ENCODE measurements around the gene NPAS2. TPM values are rescaled to one million over a fixed set of nuclear protein-coding genes. Genes with fewer than 3 reads are reported as not detected.
A peak's percentile ranks its signal among the peaks of the same experiment; 100 is the strongest.

The NPAS2 gene
- polyA plus RNA-seq, 1 donor (not counting 4 experiments of a cell fraction or from before 2014, with no cell fraction given), result 17.7 TPM

GRCh38 chr2:101027852-101028251, 207.9 kb downstream of the NPAS2 start:
- dilution Hi-C loops (cut with MboI; ENCODE audit: extremely low pct_ligation_motif_present, low sequenced_read_pairs), result loop anchor here (25.0 kb wide), 1 partner anchor 184 kb away; no protein-coding TSS in a partner anchor
- Histone ChIP-seq H3K27ac (ENCODE audit: control insufficient read depth, insufficient read depth, low read length) (no peak overlapping the region), H3K9me3 (ENCODE audit: control insufficient read depth, low read depth, low read length) (no peaks in the 10 kb centered on the region), H3K9ac (ENCODE audit: control insufficient read depth, extremely low read depth, insufficient read depth, low read length) (no peak overlapping the region), H3K36me3 (ENCODE audit: control insufficient read depth in 2 of 2, extremely low read depth in 1 of 2, insufficient read depth in 2 of 2, low read length in 2 of 2) (peaks cover 3 to 12% of the 10 kb centered on the region in 2 experiments), H3K4me3 (ENCODE audit: control insufficient read depth in 2 of 3, extremely low read depth in 1 of 3, insufficient read depth in 2 of 3, low read depth in 1 of 3, low read length in 3 of 3) (no peak overlapping the region), H3K79me2 (ENCODE audit: control insufficient read depth, insufficient read depth, low read length) (no peaks in the 10 kb centered on the region), H2AFZ (ENCODE audit: control insufficient read depth, low read length) (no peak overlapping the region), H3K4me1 (ENCODE audit: control insufficient read depth, extremely low read depth, insufficient read depth, low read length) (no peaks in the 10 kb centered on the region), H3K27me3 (ENCODE audit: control insufficient read depth, extremely low read depth, insufficient read depth, low read length) (no peaks in the 10 kb centered on the region), H3K4me2 (ENCODE audit: control insufficient read depth, extremely low read depth, insufficient read depth, low read depth, low read length) (no peak overlapping the region), H4K20me1 (ENCODE audit: control insufficient read depth, extremely low read depth, insufficient read depth, low read length) (no peaks in the 10 kb centered on the region), H3K9me1 (ENCODE audit: control insufficient read depth, extremely low read depth, insufficient read depth, low read length) (no peaks in the 10 kb centered on the region)
- DNase-seq (ENCODE audit: low read depth, low spot score) (no peak), FAIRE-seq (no peak)
- no peak for TF ChIP-seq CTCF (optimal IDR thresholded peaks at IDR 0.05 in 1 of 3, IDR thresholded peaks at IDR 0.05 in 1 of 3, conservative IDR thresholded peaks at IDR 0.05 in 1 of 3; ENCODE audit: extremely low read depth in 1 of 3, insufficient read depth in 2 of 3, low read length in 3 of 3)

GRCh38 chr2:101030866-101031554, 211.1 kb downstream of the NPAS2 start:
- H3K27me3 ChIP-seq (ENCODE audit: control insufficient read depth, extremely low read depth, insufficient read depth, low read length), result no peaks in the 10 kb centered on the region
- H3K9ac ChIP-seq (ENCODE audit: control insufficient read depth, extremely low read depth, insufficient read depth, low read length), result no peak overlapping the region
- H3K36me3 ChIP-seq (ENCODE audit: control insufficient read depth in 2 of 2, extremely low read depth in 1 of 2, insufficient read depth in 2 of 2, low read length in 2 of 2), result peaks cover 12 to 24% of the 10 kb centered on the region in 2 experiments
- no peaks in the 10 kb centered on the region for H4K20me1 ChIP-seq (ENCODE audit: control insufficient read depth, extremely low read depth, insufficient read depth, low read length)
- H3K4me1 ChIP-seq (ENCODE audit: control insufficient read depth, extremely low read depth, insufficient read depth, low read length), result no peaks in the 10 kb centered on the region
- H3K79me2 ChIP-seq (ENCODE audit: control insufficient read depth, insufficient read depth, low read length), result no peaks in the 10 kb centered on the region
- no peak for FAIRE-seq
- no peak overlapping the region for H3K27ac ChIP-seq (ENCODE audit: control insufficient read depth, insufficient read depth, low read length)
- H3K9me3 ChIP-seq (ENCODE audit: control insufficient read depth, low read depth, low read length), result no peaks in the 10 kb centered on the region
- TF ChIP-seq CTCF (optimal IDR thresholded peaks at IDR 0.05 in 1 of 3, IDR thresholded peaks at IDR 0.05 in 1 of 3, conservative IDR thresholded peaks at IDR 0.05 in 1 of 3; ENCODE audit: extremely low read depth in 1 of 3, insufficient read depth in 2 of 3, low read length in 3 of 3) (peak in 1 of 3 experiments; percentile 30), EZH2 (IDR thresholded peaks at IDR 0.05; ENCODE audit: low read length) (no peak)
- H3K9me1 ChIP-seq (ENCODE audit: control insufficient read depth, extremely low read depth, insufficient read depth, low read length), result no peaks in the 10 kb centered on the region
- no peak for DNase-seq (ENCODE audit: low read depth, low spot score)
- no peak overlapping the region for H2AFZ ChIP-seq (ENCODE audit: control insufficient read depth, low read length)
- H3K4me3 ChIP-seq (ENCODE audit: control insufficient read depth in 2 of 3, extremely low read depth in 1 of 3, insufficient read depth in 2 of 3, low read depth in 1 of 3, low read length in 3 of 3), result no peak overlapping the region
- dilution Hi-C loops (cut with MboI; ENCODE audit: extremely low pct_ligation_motif_present, low sequenced_read_pairs), result loop anchor here (25.0 kb wide), 1 partner anchor 181 kb away; no protein-coding TSS in a partner anchor
- no peak overlapping the region for H3K4me2 ChIP-seq (ENCODE audit: control insufficient read depth, extremely low read depth, insufficient read depth, low read depth, low read length)

Measured in keratinocyte (primary cell).